Activated naive CD8-positive, alpha-beta T cell (primary cell): ENCODE results near the gene PDGFC.

Experiments
- H3K27ac Mint-ChIP-seq: one replicate; pipeline ENCODE4 v1.8.0; 2021; ENCODE audit warnings: mixed read lengths
- H3K27me3 Mint-ChIP-seq: one replicate; pipeline ENCODE4 v1.8.0; 2021; ENCODE audit warnings: mixed read lengths
- H3K36me3 Mint-ChIP-seq: one replicate; pipeline ENCODE4 v1.8.0; 2021; ENCODE audit warnings: mixed read lengths
- H3K4me1 Mint-ChIP-seq: one replicate; pipeline ENCODE4 v1.8.0; 2021; ENCODE audit warnings: low read depth, mixed read lengths
- H3K4me3 Mint-ChIP-seq: one replicate; pipeline ENCODE4 v1.8.0; 2021; ENCODE audit warnings: mild to moderate bottlenecking, mixed read lengths
- H3K9me3 Mint-ChIP-seq: one replicate; pipeline ENCODE4 v1.8.0; 2021; ENCODE audit warnings: low read depth, mixed read lengths

PDGFC gene

GRCh38 chr4:156971676-156972378 is at the start of gene PDGFC:
Gene PDGFC (minus strand): TSS chr4:156971799. CDS start chr4:156970903, 896 bp downstream.
- Mint-ChIP-seq H3K27ac (no peak within 1 kb of the TSS), H3K27me3 (peaks cover 48% of the 10 kb centered on the region), H3K9me3 (peaks cover 10% of the 10 kb centered on the region), H3K4me3 (peak within 1 kb of the TSS; percentile 59), H3K36me3 (no peaks in the 10 kb centered on the region), H3K4me1 (peaks cover 11% of the 10 kb centered on the region)

GRCh38 chr4:157020882-157021281 is 49.3 kb upstream of the PDGFC start:
- no peaks in the 10 kb centered on the region for H3K9me3 Mint-ChIP-seq
- H3K4me1 Mint-ChIP-seq: no peaks in the 10 kb centered on the region
- H3K27ac Mint-ChIP-seq: no peak overlapping the region
- no peak overlapping the region for H3K4me3 Mint-ChIP-seq
- no peaks in the 10 kb centered on the region for H3K27me3 Mint-ChIP-seq
- no peaks in the 10 kb centered on the region for H3K36me3 Mint-ChIP-seq

- Mint-ChIP-seq H3K4me3 (no peak overlapping the region), H3K4me1 (no peaks in the 10 kb centered on the region), H3K27me3 (no peaks in the 10 kb centered on the region), H3K27ac (no peak overlapping the region), H3K9me3 (no peaks in the 10 kb centered on the region), H3K36me3 (no peaks in the 10 kb centered on the region)
Measured at GRCh38 chr4:157018920-157019490, 47.4 kb upstream of the PDGFC start.

GRCh38 chr4:157014621-157015591 is 43.3 kb upstream of the PDGFC start:
- H3K4me3 Mint-ChIP-seq: no peak overlapping the region
- H3K27ac Mint-ChIP-seq: no peak overlapping the region
- H3K9me3 Mint-ChIP-seq: no peaks in the 10 kb centered on the region
- no peaks in the 10 kb centered on the region for H3K36me3 Mint-ChIP-seq
- no peaks in the 10 kb centered on the region for H3K4me1 Mint-ChIP-seq
- H3K27me3 Mint-ChIP-seq: no peaks in the 10 kb centered on the region

- no peaks in the 10 kb centered on the region for H3K4me1 Mint-ChIP-seq
- H3K27ac Mint-ChIP-seq: no peak overlapping the region
- H3K4me3 Mint-ChIP-seq: no peak overlapping the region
- H3K27me3 Mint-ChIP-seq: no peaks in the 10 kb centered on the region
- no peaks in the 10 kb centered on the region for H3K9me3 Mint-ChIP-seq
- no peaks in the 10 kb centered on the region for H3K36me3 Mint-ChIP-seq
Measured at GRCh38 chr4:157013656-157014055, 42.1 kb upstream of the PDGFC start.

- no peaks in the 10 kb centered on the region for H3K27me3 Mint-ChIP-seq
- no peak overlapping the region for H3K4me3 Mint-ChIP-seq
- H3K4me1 Mint-ChIP-seq: no peaks in the 10 kb centered on the region
- no peak overlapping the region for H3K27ac Mint-ChIP-seq
- H3K36me3 Mint-ChIP-seq: no peaks in the 10 kb centered on the region
- H3K9me3 Mint-ChIP-seq: no peaks in the 10 kb centered on the region
Measured at GRCh38 chr4:157012781-157013180, 41.2 kb upstream of the PDGFC start.

- Mint-ChIP-seq H3K27me3 (no peaks in the 10 kb centered on the region), H3K4me3 (no peak overlapping the region), H3K4me1 (no peaks in the 10 kb centered on the region)
Measured at GRCh38 chr4:157012296-157012695, 40.7 kb upstream of the PDGFC start.

GRCh38 chr4:157010630-157011029 is 39.0 kb upstream of the PDGFC start:
- no peaks in the 10 kb centered on the region for H3K36me3 Mint-ChIP-seq
- H3K27ac Mint-ChIP-seq: no peak overlapping the region
- no peak overlapping the region for H3K4me3 Mint-ChIP-seq
- no peaks in the 10 kb centered on the region for H3K27me3 Mint-ChIP-seq
- H3K4me1 Mint-ChIP-seq: no peaks in the 10 kb centered on the region
- no peaks in the 10 kb centered on the region for H3K9me3 Mint-ChIP-seq

More at GRCh38 chr4:157012296-157012695, 40.7 kb upstream of the PDGFC start:
- H3K27ac Mint-ChIP-seq: no peak overlapping the region
- no peaks in the 10 kb centered on the region for H3K9me3 Mint-ChIP-seq
- H3K36me3 Mint-ChIP-seq: no peaks in the 10 kb centered on the region

- peaks cover 1% of the 10 kb centered on the region for H3K27me3 Mint-ChIP-seq
- no peaks in the 10 kb centered on the region for H3K36me3 Mint-ChIP-seq
- H3K27ac Mint-ChIP-seq: no peak overlapping the region
- no peaks in the 10 kb centered on the region for H3K4me1 Mint-ChIP-seq
- no peak overlapping the region for H3K4me3 Mint-ChIP-seq
- peaks cover 8% of the 10 kb centered on the region for H3K9me3 Mint-ChIP-seq
Measured at GRCh38 chr4:157005831-157006230, 34.2 kb upstream of the PDGFC start.

GRCh38 chr4:157005193-157005592 is 33.6 kb upstream of the PDGFC start:
- Mint-ChIP-seq H3K36me3 (no peaks in the 10 kb centered on the region), H3K27ac (no peak overlapping the region), H3K4me3 (no peak overlapping the region), H3K9me3 (peaks cover 8% of the 10 kb centered on the region), H3K27me3 (peaks cover 1% of the 10 kb centered on the region), H3K4me1 (no peaks in the 10 kb centered on the region)

- H3K4me1 Mint-ChIP-seq: no peaks in the 10 kb centered on the region
- H3K27ac Mint-ChIP-seq: no peak overlapping the region
- no peak overlapping the region for H3K4me3 Mint-ChIP-seq
- peaks cover 8% of the 10 kb centered on the region for H3K9me3 Mint-ChIP-seq
- no peaks in the 10 kb centered on the region for H3K36me3 Mint-ChIP-seq
- H3K27me3 Mint-ChIP-seq: peaks cover 1% of the 10 kb centered on the region
Measured at GRCh38 chr4:157004279-157005161, 32.9 kb upstream of the PDGFC start.

- no peak overlapping the region for H3K4me3 Mint-ChIP-seq
- no peaks in the 10 kb centered on the region for H3K27me3 Mint-ChIP-seq
- peaks cover 19% of the 10 kb centered on the region for H3K9me3 Mint-ChIP-seq
- H3K4me1 Mint-ChIP-seq: no peaks in the 10 kb centered on the region
- H3K36me3 Mint-ChIP-seq: no peaks in the 10 kb centered on the region
- H3K27ac Mint-ChIP-seq: no peak overlapping the region
Measured at GRCh38 chr4:156999175-156999517, 27.5 kb upstream of the PDGFC start.

GRCh38 chr4:156998500-156999174 is 27.0 kb upstream of the PDGFC start:
- Mint-ChIP-seq H3K9me3 (peaks cover 19% of the 10 kb centered on the region), H3K4me1 (no peaks in the 10 kb centered on the region), H3K27ac (no peak overlapping the region), H3K4me3 (no peak overlapping the region), H3K27me3 (no peaks in the 10 kb centered on the region), H3K36me3 (no peaks in the 10 kb centered on the region)

GRCh38 chr4:156992943-156993342 is 21.3 kb upstream of the PDGFC start:
- H3K36me3 Mint-ChIP-seq: no peaks in the 10 kb centered on the region
- H3K9me3 Mint-ChIP-seq: peaks cover 16% of the 10 kb centered on the region
- no peaks in the 10 kb centered on the region for H3K27me3 Mint-ChIP-seq
- no peak overlapping the region for H3K27ac Mint-ChIP-seq
- no peaks in the 10 kb centered on the region for H3K4me1 Mint-ChIP-seq
- H3K4me3 Mint-ChIP-seq: no peak overlapping the region
